ENCODE results near the gene GPR141.

- TF ChIP-seq EP300 (IDR thresholded peaks at IDR 0.05; ENCODE audit: borderline replicate concordance) = no peak
- TF ChIP-seq CREB1 (IDR thresholded peaks at IDR 0.05; ENCODE audit: low read depth) = no peak
- no peak for TF ChIP-seq YY1 (IDR thresholded peaks at IDR 0.05; ENCODE audit: low read depth)
- no peak for TF ChIP-seq CEBPB (IDR thresholded peaks at IDR 0.05)
- TF ChIP-seq TAF1 (IDR thresholded peaks at IDR 0.05; ENCODE audit: low read depth) = no peak
These were observed 18.2 kb downstream of the GPR141 start for GRCh38 chr7:37701769-37702168.
